ENCODE measurements around the gene CPT1B. TPM values are rescaled to one million over a fixed set of nuclear protein-coding genes. Genes with fewer than 3 reads are reported as not detected.

CPT1B gene
- total and polyA plus RNA-seq, 2 donors (not counting 1 experiment from before 2014, with no cell fraction given): 0.82 to 4.8 TPM

DNA sequence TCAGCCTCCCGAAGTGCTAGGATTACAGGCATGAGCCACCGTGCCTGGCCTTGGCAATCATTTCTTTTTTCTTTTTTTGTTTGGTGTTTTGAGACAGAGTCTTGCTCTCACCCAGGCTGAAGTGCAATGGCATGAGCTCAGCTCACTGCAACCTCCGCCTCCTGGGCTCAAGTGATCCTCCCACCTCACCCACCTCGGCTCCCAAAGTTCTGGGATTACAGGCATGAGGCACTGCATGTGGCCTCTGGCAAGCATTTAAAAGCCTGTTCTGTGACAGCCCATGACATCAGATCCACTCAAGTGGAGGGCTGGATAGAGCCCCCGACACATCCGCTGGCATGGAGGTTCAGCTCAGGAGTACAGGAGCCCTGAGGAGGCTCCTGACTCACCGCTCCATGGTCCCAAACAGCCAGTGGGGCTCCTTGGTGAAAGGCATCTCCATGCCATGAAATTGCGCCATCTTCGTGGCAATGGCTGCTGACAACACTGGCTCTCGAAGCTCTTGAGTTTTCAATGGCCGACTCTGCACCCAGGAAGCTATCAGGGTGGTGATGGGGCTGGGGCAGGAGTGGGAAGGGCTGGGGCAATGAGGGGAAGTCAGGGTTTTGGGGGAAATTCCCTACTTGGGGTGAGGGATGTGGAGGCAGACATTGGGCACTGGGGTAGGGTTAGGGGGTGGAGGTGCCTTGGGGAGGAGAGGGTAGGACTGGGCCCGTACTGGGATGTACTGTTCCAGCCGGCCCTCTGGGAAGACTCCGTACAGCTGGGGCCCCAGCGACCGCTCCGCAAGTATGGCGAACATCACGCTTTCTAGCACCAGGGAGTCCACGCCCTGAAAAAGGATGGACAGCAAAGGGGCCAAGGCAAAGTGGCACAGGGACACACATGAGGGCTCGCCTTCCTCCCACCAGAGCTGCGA, 3.1 kb upstream of the CPT1B start:
- no peaks in the 10 kb centered on the region for H4K20me1 ChIP-seq (ENCODE audit: control insufficient read depth, extremely low read depth, insufficient read depth, low read length)
- TF ChIP-seq, protein P1, sequence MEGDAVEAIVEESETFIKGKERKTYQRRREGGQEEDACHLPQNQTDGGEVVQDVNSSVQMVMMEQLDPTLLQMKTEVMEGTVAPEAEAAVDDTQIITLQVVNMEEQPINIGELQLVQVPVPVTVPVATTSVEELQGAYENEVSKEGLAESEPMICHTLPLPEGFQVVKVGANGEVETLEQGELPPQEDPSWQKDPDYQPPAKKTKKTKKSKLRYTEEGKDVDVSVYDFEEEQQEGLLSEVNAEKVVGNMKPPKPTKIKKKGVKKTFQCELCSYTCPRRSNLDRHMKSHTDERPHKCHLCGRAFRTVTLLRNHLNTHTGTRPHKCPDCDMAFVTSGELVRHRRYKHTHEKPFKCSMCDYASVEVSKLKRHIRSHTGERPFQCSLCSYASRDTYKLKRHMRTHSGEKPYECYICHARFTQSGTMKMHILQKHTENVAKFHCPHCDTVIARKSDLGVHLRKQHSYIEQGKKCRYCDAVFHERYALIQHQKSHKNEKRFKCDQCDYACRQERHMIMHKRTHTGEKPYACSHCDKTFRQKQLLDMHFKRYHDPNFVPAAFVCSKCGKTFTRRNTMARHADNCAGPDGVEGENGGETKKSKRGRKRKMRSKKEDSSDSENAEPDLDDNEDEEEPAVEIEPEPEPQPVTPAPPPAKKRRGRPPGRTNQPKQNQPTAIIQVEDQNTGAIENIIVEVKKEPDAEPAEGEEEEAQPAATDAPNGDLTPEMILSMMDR (conservative IDR thresholded peaks at IDR 0.05 in 1 of 2, IDR thresholded peaks at IDR 0.05 in 1 of 2; ENCODE audit: low read depth in 1 of 2, low read length in 2 of 2): no peak
- no peak for TF ChIP-seq EZH2 (IDR thresholded peaks at IDR 0.05; ENCODE audit: low read length, missing control alignments)
- no peaks in the 10 kb centered on the region for H3K9me3 ChIP-seq (ENCODE audit: control insufficient read depth, insufficient read depth, low read depth, low read length)
- H2AFZ ChIP-seq (ENCODE audit: low read length): no peak overlapping the region
- H3K79me2 ChIP-seq (ENCODE audit: control insufficient read depth, insufficient read depth, low read length): peaks cover 2% of the 10 kb centered on the region
- peak overlapping the region; percentile 76 to 82 (median 78) for H3K4me3 ChIP-seq (replicated peaks in 1 of 4; ENCODE audit: control extremely low read depth in 1 of 4, insufficient read depth in 1 of 4, low read depth in 3 of 4, low read length in 4 of 4)
- no peak overlapping the region for H3K27ac ChIP-seq (ENCODE audit: insufficient read depth, low read length)
- no peaks in the 10 kb centered on the region for H3K36me3 ChIP-seq (ENCODE audit: control insufficient read depth, insufficient read depth, low read length)
- H3K4me2 ChIP-seq (ENCODE audit: extremely low read depth, insufficient read depth, low read length): peak overlapping the region; percentile 93
- H3K27me3 ChIP-seq (ENCODE audit: control insufficient read depth, insufficient read depth, low read length): no peaks in the 10 kb centered on the region
- DNase-seq (ENCODE audit: low read depth in 2 of 2): no peak
- H3K4me1 ChIP-seq (ENCODE audit: control insufficient read depth, extremely low read depth, insufficient read depth, low read length): peaks cover 8% of the 10 kb centered on the region
- H3K9ac ChIP-seq (ENCODE audit: insufficient read depth, low read length): no peak overlapping the region

DNA sequence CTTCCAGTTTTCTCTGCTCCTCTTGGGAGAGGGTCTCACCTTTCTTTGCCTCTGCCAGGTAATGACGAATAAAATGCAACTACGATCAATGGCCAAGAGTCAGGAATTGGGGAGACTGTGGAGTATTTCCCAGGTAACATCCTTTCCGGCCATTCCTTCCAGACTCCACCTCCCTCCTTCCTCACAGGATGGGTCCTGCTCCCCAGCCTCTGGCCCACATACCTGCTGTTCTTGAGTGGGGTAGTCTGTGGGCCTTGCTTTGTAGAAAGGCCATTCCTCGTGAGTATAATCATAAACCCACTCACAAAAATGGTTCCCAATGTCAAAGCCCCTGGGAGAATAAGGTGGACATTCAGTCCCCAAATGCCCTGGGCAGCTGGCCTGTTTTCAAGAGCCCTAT, 1.5 kb upstream of the CPT1B start:
- H2AFZ ChIP-seq (ENCODE audit: low read length): no peak overlapping the region
- no peaks in the 10 kb centered on the region for H3K9me3 ChIP-seq (ENCODE audit: control insufficient read depth, insufficient read depth, low read depth, low read length)
- peaks cover 2% of the 10 kb centered on the region for H3K79me2 ChIP-seq (ENCODE audit: control insufficient read depth, insufficient read depth, low read length)
- H3K27ac ChIP-seq (ENCODE audit: insufficient read depth, low read length): no peak overlapping the region
- H3K4me1 ChIP-seq (ENCODE audit: control insufficient read depth, extremely low read depth, insufficient read depth, low read length): peaks cover 8% of the 10 kb centered on the region
- DNase-seq (ENCODE audit: low read depth in 2 of 2): no peak
- H4K20me1 ChIP-seq (ENCODE audit: control insufficient read depth, extremely low read depth, insufficient read depth, low read length): no peaks in the 10 kb centered on the region
- no peak overlapping the region for H3K9ac ChIP-seq (ENCODE audit: insufficient read depth, low read length)
- no peaks in the 10 kb centered on the region for H3K36me3 ChIP-seq (ENCODE audit: control insufficient read depth, insufficient read depth, low read length)
- H3K27me3 ChIP-seq (ENCODE audit: control insufficient read depth, insufficient read depth, low read length): no peaks in the 10 kb centered on the region
- TF ChIP-seq EZH2 (IDR thresholded peaks at IDR 0.05; ENCODE audit: low read length, missing control alignments): no peak
- TF ChIP-seq, protein P1 (conservative IDR thresholded peaks at IDR 0.05 in 1 of 2, IDR thresholded peaks at IDR 0.05 in 1 of 2; ENCODE audit: low read depth in 1 of 2, low read length in 2 of 2): no peak
- H3K4me2 ChIP-seq (ENCODE audit: extremely low read depth, insufficient read depth, low read length): no peak overlapping the region
- no peak overlapping the region for H3K4me3 ChIP-seq (replicated peaks in 1 of 4; ENCODE audit: control extremely low read depth in 1 of 4, insufficient read depth in 1 of 4, low read depth in 3 of 4, low read length in 4 of 4)

DNA sequence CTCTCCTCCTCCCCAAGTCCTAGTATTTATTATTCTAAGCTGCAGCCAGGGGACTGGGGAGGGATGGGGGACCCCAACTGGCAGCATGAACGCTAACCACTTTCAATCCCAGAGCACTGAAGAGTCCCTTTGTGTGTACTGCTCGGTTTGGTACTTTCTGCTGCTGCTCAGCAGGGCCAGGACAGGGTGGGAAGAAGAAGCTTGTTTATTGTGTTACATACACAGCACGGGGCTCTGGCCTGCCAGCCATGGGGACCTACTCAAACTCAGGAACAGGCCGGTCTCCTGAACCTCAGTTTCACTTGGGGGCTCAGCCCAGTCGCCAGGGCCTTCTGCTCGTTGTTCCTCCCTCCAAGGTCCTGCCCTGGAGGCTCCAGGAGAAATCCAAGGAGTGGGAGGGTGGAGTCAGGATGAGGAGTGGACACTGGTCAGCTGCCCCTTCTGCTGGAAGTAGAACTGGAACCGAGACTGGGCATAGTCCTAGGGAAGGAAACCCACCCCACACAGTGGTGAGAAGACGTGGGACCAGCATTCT, 616 bp upstream of the CPT1B start:
- H3K36me3 ChIP-seq (ENCODE audit: control insufficient read depth, insufficient read depth, low read length): no peaks in the 10 kb centered on the region
- peak overlapping the region; percentile 35 for H3K4me2 ChIP-seq (ENCODE audit: extremely low read depth, insufficient read depth, low read length)
- H3K27me3 ChIP-seq (ENCODE audit: control insufficient read depth, insufficient read depth, low read length): no peaks in the 10 kb centered on the region
- H3K79me2 ChIP-seq (ENCODE audit: control insufficient read depth, insufficient read depth, low read length): peaks cover 2% of the 10 kb centered on the region
- no peaks in the 10 kb centered on the region for H3K9me3 ChIP-seq (ENCODE audit: control insufficient read depth, insufficient read depth, low read depth, low read length)
- no peak overlapping the region for H2AFZ ChIP-seq (ENCODE audit: low read length)
- no peak for TF ChIP-seq EZH2 (IDR thresholded peaks at IDR 0.05; ENCODE audit: low read length, missing control alignments)
- TF ChIP-seq, protein P1 (conservative IDR thresholded peaks at IDR 0.05 in 1 of 2, IDR thresholded peaks at IDR 0.05 in 1 of 2; ENCODE audit: low read depth in 1 of 2, low read length in 2 of 2): no peak
- no peak overlapping the region for H3K4me3 ChIP-seq (replicated peaks in 1 of 4; ENCODE audit: control extremely low read depth in 1 of 4, insufficient read depth in 1 of 4, low read depth in 3 of 4, low read length in 4 of 4)
- no peak overlapping the region for H3K27ac ChIP-seq (ENCODE audit: insufficient read depth, low read length)
- no peak overlapping the region for H3K9ac ChIP-seq (ENCODE audit: insufficient read depth, low read length)
- DNase-seq (ENCODE audit: low read depth in 2 of 2): no peak
- H3K4me1 ChIP-seq (ENCODE audit: control insufficient read depth, extremely low read depth, insufficient read depth, low read length): peaks cover 8% of the 10 kb centered on the region
- H4K20me1 ChIP-seq (ENCODE audit: control insufficient read depth, extremely low read depth, insufficient read depth, low read length): no peaks in the 10 kb centered on the region
